ENCODE results near the gene VPS41. TPM values are rescaled to one million over a fixed set of nuclear protein-coding genes. Genes with fewer than 3 reads are reported as not detected.

VPS41 gene
- polyA plus RNA-seq, 5 donors, result 47.7 to 101 (median 87.9) TPM

- DNase-seq, result no peak
These were observed 879 bp upstream of the VPS41 start for GRCh38 chr7:38909870-38910269.

GRCh38 chr7:38907766-38908165 is 1.2 kb downstream of the VPS41 start:
- no peak for DNase-seq

- no peak for DNase-seq
These were observed 1.9 kb downstream of the VPS41 start for GRCh38 chr7:38907066-38907465.

GRCh38 chr7:38905056-38905759 is 3.8 kb downstream of the VPS41 start:
- DNase-seq, result no peak

GRCh38 chr7:38903057-38903456 is 5.9 kb downstream of the VPS41 start:
- DNase-seq, result no peak

GRCh38 chr7:38902449-38902848 is 6.5 kb downstream of the VPS41 start:
- DNase-seq, result no peak

- no peak for DNase-seq
These were observed 15.9 kb downstream of the VPS41 start for GRCh38 chr7:38893061-38893460.

- no peak for DNase-seq
These were observed 18.4 kb downstream of the VPS41 start for GRCh38 chr7:38890597-38890996.

- DNase-seq, result no peak
These were observed 19.0 kb downstream of the VPS41 start for GRCh38 chr7:38889872-38890432.

- DNase-seq, result no peak
These were observed 19.9 kb downstream of the VPS41 start for GRCh38 chr7:38889079-38889478.

GRCh38 chr7:38886265-38886664 is 22.7 kb downstream of the VPS41 start:
- no peak for DNase-seq

GRCh38 chr7:38883706-38884105 is 25.3 kb downstream of the VPS41 start:
- no peak for DNase-seq

- DNase-seq, result no peak
These were observed 26.9 kb downstream of the VPS41 start for GRCh38 chr7:38881947-38882684.

GRCh38 chr7:38881015-38881414 is 28.0 kb downstream of the VPS41 start:
- no peak for DNase-seq

- DNase-seq, result no peak
These were observed 28.5 kb downstream of the VPS41 start for GRCh38 chr7:38880454-38880853.

- no peak for DNase-seq
These were observed 29.0 kb downstream of the VPS41 start for GRCh38 chr7:38880035-38880434.

- DNase-seq, result no peak
These were observed 30.1 kb downstream of the VPS41 start for GRCh38 chr7:38878694-38879457.

GRCh38 chr7:38873433-38873832 is 35.6 kb downstream of the VPS41 start:
- no peak for DNase-seq

- DNase-seq, result no peak
These were observed 36.8 kb downstream of the VPS41 start for GRCh38 chr7:38872202-38872601.

GRCh38 chr7:38870147-38870546 is 38.8 kb downstream of the VPS41 start:
- no peak for DNase-seq

- no peak for DNase-seq
These were observed 45.2 kb downstream of the VPS41 start for GRCh38 chr7:38863601-38864291.

- no peak for DNase-seq
These were observed 46.3 kb downstream of the VPS41 start for GRCh38 chr7:38862666-38863065.

Data from right lung (tissue), 5 donors.